GM12878 (cell line): ENCODE measurements around the gene SIGMAR1. TPM values are rescaled to one million over a fixed set of nuclear protein-coding genes. Genes with fewer than 3 reads are reported as not detected.

Source experiments
- ATAC-seq: fragments of 200-7000 bp; cut with Tn5 transposase; 3 replicates; pipeline ENCODE4 v1.9.1; 2020; ENCODE audit warnings: mild to moderate bottlenecking, moderate library complexity
- BruUV-seq: library from RNA; stranded (reverse); fragments of 400-500 nt; replicated peaks from 2 replicates; lab custom pipeline; 2021; lab: Mats Ljungman, UMichigan
- CTCF ChIA-PET: fragments of 300-600 bp; sonication (Branson Sonifier 250); formaldehyde crosslinking; extraction: SDS; loops from one replicate; lab custom pipeline; 2021; ENCODE audit warnings: inconsistent platforms; lab: Yijun Ruan, JAX
- POLR2A ChIA-PET: fragments of 350-600 bp; formaldehyde crosslinking; extraction: SDS; loops from one replicate; lab custom pipeline; 2021; ENCODE audit warnings: inconsistent platforms; lab: Charles Lee
- RAD21 ChIA-PET: fragments of 300-600 bp; sonication (Branson Sonifier 250); formaldehyde crosslinking; loops from one replicate; lab custom pipeline; 2023; ENCODE audit warnings: antibody characterized with exemption; ENCODE audit not compliant: unreplicated experiment; lab: Charles Lee
- SMC1A ChIA-PET: fragments of 300-600 bp; sonication (Branson Sonifier 250); formaldehyde crosslinking; loops from one replicate; lab custom pipeline; 2023; ENCODE audit not compliant: unreplicated experiment, uncharacterized antibody; lab: Charles Lee
- DNase-seq: peaks from one replicate; pipeline ENCODE4 v3.0.0-alpha.2; 2011; ENCODE audit warnings: low read depth, low spot score
- FAIRE-seq: peaks from 3 replicates; lab custom pipeline; 2011; peaks lifted over from hg19 to GRCh38; lab: Jason Lieb, UNC
- H2AFZ ChIP-seq: 2 replicates; pipeline ENCODE4 v1.6.0; 2011; ENCODE audit warnings: low read depth, low read length, control low read depth; ENCODE audit not compliant: control insufficient read depth
- H3K27ac ChIP-seq: 2 replicates; pipeline ENCODE4 v1.5.1; 2011; ENCODE audit warnings: control low read depth; ENCODE audit not compliant: control insufficient read depth, insufficient read depth
- H3K27me3 ChIP-seq, 2 experiments: replicated peaks in 1 of 2; 2 replicates each; pipeline versions ENCODE4 v1.6.0 to v1.6.1; 2011; ENCODE audit warnings: low read length in 1 of 2; ENCODE audit not compliant: control insufficient read depth in 2 of 2, insufficient read depth in 2 of 2
- H3K36me3 ChIP-seq, 2 experiments: 2 replicates each; pipeline ENCODE4 v1.5.1; 2011; ENCODE audit warnings: low read length in 1 of 2; ENCODE audit not compliant: control insufficient read depth in 2 of 2, insufficient read depth in 2 of 2
- H3K4me1 ChIP-seq: 2 replicates; pipeline ENCODE4 v1.6.1; 2011; ENCODE audit warnings: mild to moderate bottlenecking, low read length, moderate library complexity, mixed read lengths; ENCODE audit not compliant: control insufficient read depth, insufficient read depth
- H3K4me2 ChIP-seq: 2 replicates; pipeline ENCODE4 v1.6.0; 2011; ENCODE audit warnings: control low read depth; ENCODE audit not compliant: control insufficient read depth, insufficient read depth
- H3K4me3 ChIP-seq: fragments of 200-600 bp; sonication (generic); 2 replicates; pipeline ENCODE4 v1.5.1; 2016
- H3K79me2 ChIP-seq: 2 replicates; pipeline ENCODE4 v1.6.0; 2011; ENCODE audit warnings: low read length; ENCODE audit not compliant: control insufficient read depth, insufficient read depth
- H3K9ac ChIP-seq: 2 replicates; pipeline ENCODE4 v1.8.0; 2011; ENCODE audit warnings: low read length, control low read depth, mixed read lengths; ENCODE audit not compliant: control insufficient read depth, insufficient read depth
- H3K9me3 ChIP-seq: replicated peaks from 3 replicates; pipeline ENCODE4 v1.5.1; 2011; ENCODE audit warnings: mild to moderate bottlenecking, low read length; ENCODE audit not compliant: control insufficient read depth, insufficient read depth
- H4K20me1 ChIP-seq: 2 replicates; pipeline ENCODE4 v1.6.0; 2011; ENCODE audit not compliant: control insufficient read depth, insufficient read depth
- ASH2L ChIP-seq: fragments of 300-600, 200-600 bp; sonication (generic); IDR thresholded peaks from 2 replicates; pipeline ENCODE4 v1.6.1; 2017; ENCODE audit warnings: low read depth, mild to moderate bottlenecking, borderline replicate concordance
- CBFB ChIP-seq: IDR thresholded peaks from 2 replicates; pipeline ENCODE4 v1.6.1; 2016; ENCODE audit warnings: antibody characterized with exemption, low read depth
- CREB1 ChIP-seq: IDR thresholded peaks from 2 replicates; pipeline ENCODE4 v1.6.1; 2012; ENCODE audit warnings: low read depth, mild to moderate bottlenecking, inconsistent platforms
- EED ChIP-seq: sonication (generic); IDR thresholded peaks from 2 replicates; pipeline ENCODE4 v1.6.1; 2016; ENCODE audit warnings: antibody characterized with exemption, low read depth
- FOXM1 ChIP-seq: IDR thresholded peaks from 2 replicates; pipeline ENCODE4 v1.6.1; 2012; ENCODE audit warnings: low read depth, mild to moderate bottlenecking, inconsistent platforms, low read length, moderate library complexity
- JUNB ChIP-seq: IDR thresholded peaks from 2 replicates; pipeline ENCODE4 v1.6.1; 2016; ENCODE audit warnings: antibody characterized with exemption, mild to moderate bottlenecking
- MTA3 ChIP-seq: IDR thresholded peaks from 2 replicates; pipeline ENCODE4 v1.6.1; 2012; ENCODE audit warnings: low read length, inconsistent platforms, borderline replicate concordance
- POLR2AphosphoS5 ChIP-seq: IDR thresholded peaks from 2 replicates; pipeline ENCODE4 v1.6.1; 2011; ENCODE audit warnings: mild to moderate bottlenecking, low read length, inconsistent platforms
- RB1 ChIP-seq: fragments of 450-650 bp; formaldehyde crosslinking; IDR thresholded peaks from 2 replicates; pipeline ENCODE4 v1.6.1; 2017; ENCODE audit warnings: mild to moderate bottlenecking, borderline replicate concordance
- SMARCA5 ChIP-seq: fragments of 450-650 bp; IDR thresholded peaks from 2 replicates; pipeline ENCODE4 v1.6.1; 2017; ENCODE audit warnings: mild to moderate bottlenecking
- SMC3 ChIP-seq: IDR thresholded peaks from 2 replicates; pipeline ENCODE4 v1.6.1; 2011; ENCODE audit warnings: low read length, improper control_type of control experiment, borderline replicate concordance
- SUPT20H ChIP-seq: IDR thresholded peaks from 2 replicates; pipeline ENCODE4 v1.6.1; 2011; ENCODE audit warnings: low read depth, mild to moderate bottlenecking, low read length, moderate library complexity, borderline replicate concordance; ENCODE audit not compliant: control insufficient read depth
- TBL1XR1 ChIP-seq: IDR thresholded peaks from 2 replicates; pipeline ENCODE4 v1.6.1; 2012; ENCODE audit warnings: low read depth, low read length, improper control_type of control experiment
- WRNIP1 ChIP-seq: IDR thresholded peaks from 2 replicates; pipeline ENCODE4 v1.6.1; 2011; ENCODE audit warnings: low read depth, low read length, improper control_type of control experiment, borderline replicate concordance
- WGBS: methylation state at CpG from one replicate; pipeline ENCODE4 v1.1.6; 2016; ENCODE audit warnings: low lambda C conversion rate; ENCODE audit not compliant: insufficient replicate concordance, insufficient coverage; ENCODE audit errors: missing lambda C conversion rate; 5-methylcytosine and 5-hydroxymethylcytosine counted together
- in situ Hi-C: fragments of 300-500 bp; cut with MboI; formaldehyde crosslinking; loops from 9 replicates; pipeline ENCODE4 v1.14.3; 2018; ENCODE audit warnings: mixed read lengths
- intact Hi-C: fragments of 100-400 bp; cut with micrococcal nuclease; formaldehyde crosslinking; loops from one replicate; pipeline ENCODE4 v1.14.2; 2022; ENCODE audit not compliant: unreplicated experiment
- polyA plus RNA-seq, 11 experiments: library from polyadenylated mRNA; depleted of rRNA in 4 of 11; unstranded in 6 of 11; stranded (reverse) in 5 of 11; fragments of >200 nt; fragmentation: Nextera tagmentation in 4 of 11; fragmentation: Illumina TruSeq in 1 of 11; extraction: Ambion mirVana in 4 of 11; extraction: Trizol in 1 of 11; gene quantifications; 1 replicate in 1 of 11; 2 replicates in 10 of 11; pipeline versions ENCODE4 v1.2.1 to v1.2.3, GENCODE V29; 2011 to 2016; ENCODE audit warnings: inconsistent platforms in 2 of 11, missing spikeins in 2 of 11, low read depth in 1 of 11
- total RNA-seq, 4 experiments: library from RNA; depleted of rRNA in 3 of 4; stranded (reverse); fragments of >200 nt in 3 of 4; fragmentation: Illumina TruSeq in 1 of 4; extraction: Trizol in 1 of 4; gene quantifications; 2 replicates each; pipeline versions ENCODE4 v1.2.1 to v1.2.3, GENCODE V29; 2013 to 2021
- TF ChIP-seq, protein P1 (sequence below): IDR thresholded peaks from 2 replicates; pipeline ENCODE4 v1.6.1; 2012; ENCODE audit warnings: mild to moderate bottlenecking, low read depth, low read length
- TF ChIP-seq, protein P2 (sequence below): IDR thresholded peaks from 2 replicates; pipeline ENCODE4 v1.6.1; 2011; ENCODE audit warnings: borderline replicate concordance, low read depth, mild to moderate bottlenecking, moderate library complexity, mixed read lengths, low read length; ENCODE audit not compliant: insufficient read depth; ENCODE audit errors: extremely low read length
- TF ChIP-seq, protein P3 (sequence below): fragments of 450-650 bp; IDR thresholded peaks from 2 replicates; pipeline ENCODE4 v1.6.1; 2017; ENCODE audit warnings: borderline replicate concordance

SIGMAR1 gene
- total and polyA plus RNA-seq, 10 of the 15 experiments (the other 5 are each of a cell fraction or from before 2014, with no cell fraction given): 7.1 to 133 (median 69.5) TPM

DNA sequence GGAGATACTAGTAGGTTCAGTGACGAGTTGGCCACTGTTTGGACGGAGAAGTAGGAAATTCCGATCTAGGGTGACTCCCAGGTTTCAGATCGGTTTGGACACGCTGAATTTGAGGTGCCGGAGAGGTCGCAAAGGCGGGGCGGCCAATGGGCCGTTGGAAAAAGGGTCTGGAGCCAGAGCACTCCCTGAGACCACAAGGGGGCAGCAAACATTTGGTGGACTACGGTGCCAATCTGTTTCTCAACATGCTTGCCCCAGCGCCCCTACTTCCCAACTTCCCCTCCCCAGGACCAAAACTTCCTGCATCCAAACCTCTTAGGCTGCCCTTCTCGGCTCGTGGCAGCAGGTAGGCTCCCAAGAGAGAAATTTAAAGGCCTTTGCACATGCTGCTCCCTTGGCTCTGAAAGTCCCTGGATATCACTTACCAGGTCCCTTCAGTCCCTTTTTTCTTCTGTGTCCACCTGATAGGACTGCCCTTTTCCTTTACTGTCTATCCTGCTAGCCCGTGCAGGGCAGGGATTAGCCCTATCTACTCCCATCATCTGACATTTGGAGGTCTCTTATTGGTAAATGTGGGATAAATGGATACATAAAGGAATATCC lies 24.7 kb downstream of the SIGMAR1 start:
- peak; percentile 78 for FAIRE-seq
- no TSS peak for BruUV-seq
- in situ Hi-C loops: no loop called here
- 0 out of 2 replicates have a peak, but pooled peaks have one; percentile 35 for TF ChIP-seq SMARCA5
- no peak for TF ChIP-seq CREB1
- peak; percentile 69 for TF ChIP-seq SMC3
- no peak for TF ChIP-seq FOXM1
- TF ChIP-seq MTA3: no peak; the same call in 1 of the 2 replicates
- TF ChIP-seq, protein P1, sequence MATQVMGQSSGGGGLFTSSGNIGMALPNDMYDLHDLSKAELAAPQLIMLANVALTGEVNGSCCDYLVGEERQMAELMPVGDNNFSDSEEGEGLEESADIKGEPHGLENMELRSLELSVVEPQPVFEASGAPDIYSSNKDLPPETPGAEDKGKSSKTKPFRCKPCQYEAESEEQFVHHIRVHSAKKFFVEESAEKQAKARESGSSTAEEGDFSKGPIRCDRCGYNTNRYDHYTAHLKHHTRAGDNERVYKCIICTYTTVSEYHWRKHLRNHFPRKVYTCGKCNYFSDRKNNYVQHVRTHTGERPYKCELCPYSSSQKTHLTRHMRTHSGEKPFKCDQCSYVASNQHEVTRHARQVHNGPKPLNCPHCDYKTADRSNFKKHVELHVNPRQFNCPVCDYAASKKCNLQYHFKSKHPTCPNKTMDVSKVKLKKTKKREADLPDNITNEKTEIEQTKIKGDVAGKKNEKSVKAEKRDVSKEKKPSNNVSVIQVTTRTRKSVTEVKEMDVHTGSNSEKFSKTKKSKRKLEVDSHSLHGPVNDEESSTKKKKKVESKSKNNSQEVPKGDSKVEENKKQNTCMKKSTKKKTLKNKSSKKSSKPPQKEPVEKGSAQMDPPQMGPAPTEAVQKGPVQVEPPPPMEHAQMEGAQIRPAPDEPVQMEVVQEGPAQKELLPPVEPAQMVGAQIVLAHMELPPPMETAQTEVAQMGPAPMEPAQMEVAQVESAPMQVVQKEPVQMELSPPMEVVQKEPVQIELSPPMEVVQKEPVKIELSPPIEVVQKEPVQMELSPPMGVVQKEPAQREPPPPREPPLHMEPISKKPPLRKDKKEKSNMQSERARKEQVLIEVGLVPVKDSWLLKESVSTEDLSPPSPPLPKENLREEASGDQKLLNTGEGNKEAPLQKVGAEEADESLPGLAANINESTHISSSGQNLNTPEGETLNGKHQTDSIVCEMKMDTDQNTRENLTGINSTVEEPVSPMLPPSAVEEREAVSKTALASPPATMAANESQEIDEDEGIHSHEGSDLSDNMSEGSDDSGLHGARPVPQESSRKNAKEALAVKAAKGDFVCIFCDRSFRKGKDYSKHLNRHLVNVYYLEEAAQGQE: no peak
- TF ChIP-seq, protein P2, sequence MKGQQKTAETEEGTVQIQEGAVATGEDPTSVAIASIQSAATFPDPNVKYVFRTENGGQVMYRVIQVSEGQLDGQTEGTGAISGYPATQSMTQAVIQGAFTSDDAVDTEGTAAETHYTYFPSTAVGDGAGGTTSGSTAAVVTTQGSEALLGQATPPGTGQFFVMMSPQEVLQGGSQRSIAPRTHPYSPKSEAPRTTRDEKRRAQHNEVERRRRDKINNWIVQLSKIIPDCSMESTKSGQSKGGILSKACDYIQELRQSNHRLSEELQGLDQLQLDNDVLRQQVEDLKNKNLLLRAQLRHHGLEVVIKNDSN: no peak
- TF ChIP-seq SUPT20H: no peak
- TF ChIP-seq RB1: no peak
- TF ChIP-seq JUNB: no peak
- no peak for TF ChIP-seq TBL1XR1
- no peak for TF ChIP-seq WRNIP1
- no peak for TF ChIP-seq POLR2AphosphoS5
- TF ChIP-seq EED: peak; percentile 24; the same call in 1 of the 2 replicates
- TF ChIP-seq, protein P3, sequence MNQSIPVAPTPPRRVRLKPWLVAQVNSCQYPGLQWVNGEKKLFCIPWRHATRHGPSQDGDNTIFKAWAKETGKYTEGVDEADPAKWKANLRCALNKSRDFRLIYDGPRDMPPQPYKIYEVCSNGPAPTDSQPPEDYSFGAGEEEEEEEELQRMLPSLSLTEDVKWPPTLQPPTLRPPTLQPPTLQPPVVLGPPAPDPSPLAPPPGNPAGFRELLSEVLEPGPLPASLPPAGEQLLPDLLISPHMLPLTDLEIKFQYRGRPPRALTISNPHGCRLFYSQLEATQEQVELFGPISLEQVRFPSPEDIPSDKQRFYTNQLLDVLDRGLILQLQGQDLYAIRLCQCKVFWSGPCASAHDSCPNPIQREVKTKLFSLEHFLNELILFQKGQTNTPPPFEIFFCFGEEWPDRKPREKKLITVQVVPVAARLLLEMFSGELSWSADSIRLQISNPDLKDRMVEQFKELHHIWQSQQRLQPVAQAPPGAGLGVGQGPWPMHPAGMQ: no peak
- TF ChIP-seq ASH2L: no peak
- no peak for TF ChIP-seq CBFB

More for the DNA sequence above, 24.7 kb downstream of the SIGMAR1 start:
- Histone ChIP-seq H3K9me3 (no peaks in the 10 kb centered on the region; the same call in 2 of the 3 replicates), H3K4me1 (peaks cover 6% of the 10 kb centered on the region; the same call in 1 of the 2 replicates), H3K27me3 (no peaks in the 10 kb centered on the region), H3K4me3 (peak overlapping the region; percentile 81), H3K27ac (no peak overlapping the region), H3K36me3 (peaks cover 3 to 5% of the 10 kb centered on the region in 2 experiments; a peak in 2 of 4 replicates), H4K20me1 (no peaks in the 10 kb centered on the region), H3K9ac (peak overlapping the region; percentile 98), H3K79me2 (peaks cover 6% of the 10 kb centered on the region), H2AFZ (peak overlapping the region; percentile 95), H3K4me2 (peak overlapping the region; percentile 86)
- intact Hi-C loops: loop anchor here (1.0 kb wide), 1 partner anchor 21 kb away; no protein-coding TSS in a partner anchor
- WGBS: under 1% methylated on average over 15 of the region's 15 CpGs
- ChIA-PET CTCF (interaction anchor here (0.7 to 5.6 kb wide), 4 partner anchors 17 to 89 kb away, joined by 3 to 118 read pairs (median 5); partner anchors contain the start of gene SIGMAR1), RAD21 (no interaction called here), SMC1A (interaction anchor here (0.6 to 2.4 kb wide), 4 partner anchors 8 to 503 kb away, joined by 3 to 13 read pairs (median 4); partner anchors contain the start of genes ATOSB, DCTN3 and SIGMAR1), POLR2A (interaction anchor here (0.9 to 2.2 kb wide), 3 partner anchors 7 to 25 kb away, joined by 3 to 8 read pairs (median 5); partner anchors contain the start of genes DCTN3 and SIGMAR1)
- ATAC-seq: peak; percentile 82
- DNase-seq: no peak
